Astrocyte (in vitro differentiated cells and primary cell): ENCODE data around the gene TTC27. TPM values are rescaled to one million over a fixed set of nuclear protein-coding genes. Genes with fewer than 3 reads are reported as not detected.

Source experiments
- DNase-seq: peaks from one replicate; pipeline ENCODE4 v3.0.0-alpha.2; 2010; ENCODE audit warnings: low read depth
- FAIRE-seq: peaks from 2 replicates; lab custom pipeline; 2011; peaks lifted over from hg19 to GRCh38; lab: Jason Lieb, UNC
- H2AFZ ChIP-seq: 2 replicates; pipeline ENCODE4 v1.6.0; 2012; ENCODE audit warnings: low read depth, low read length, inconsistent platforms
- H3K27ac ChIP-seq: 2 replicates; pipeline ENCODE4 v1.5.1; 2011; ENCODE audit warnings: low read depth, low read length, inconsistent platforms
- H3K27me3 ChIP-seq: 2 replicates; pipeline ENCODE4 v1.6.0; 2011; ENCODE audit warnings: low read length, inconsistent platforms; ENCODE audit not compliant: insufficient read depth
- H3K36me3 ChIP-seq: 2 replicates; pipeline ENCODE4 v1.5.1; 2011; ENCODE audit warnings: low read length, inconsistent platforms; ENCODE audit not compliant: insufficient read depth
- H3K4me1 ChIP-seq: 2 replicates; pipeline ENCODE4 v1.5.1; 2011; ENCODE audit warnings: low read length, inconsistent platforms; ENCODE audit not compliant: insufficient read depth
- H3K4me2 ChIP-seq: 2 replicates; pipeline ENCODE4 v1.6.0; 2012; ENCODE audit warnings: low read length, inconsistent platforms
- H3K4me3 ChIP-seq: 2 replicates; pipeline ENCODE4 v1.5.1; 2011; ENCODE audit warnings: low read depth, mild to moderate bottlenecking, low read length, inconsistent platforms; ENCODE audit not compliant: insufficient read depth
- H3K79me2 ChIP-seq: 2 replicates; pipeline ENCODE4 v1.6.0; 2012; ENCODE audit warnings: mild to moderate bottlenecking, low read length, inconsistent platforms; ENCODE audit not compliant: insufficient read depth
- H3K9ac ChIP-seq: 2 replicates; pipeline ENCODE4 v1.6.0; 2012; ENCODE audit warnings: mild to moderate bottlenecking, low read length, inconsistent platforms
- H3K9me3 ChIP-seq: 2 replicates; pipeline ENCODE4 v1.5.1; 2012; ENCODE audit warnings: low read depth, mild to moderate bottlenecking, low read length, inconsistent platforms; ENCODE audit not compliant: insufficient read depth
- H4K20me1 ChIP-seq: 2 replicates; pipeline ENCODE4 v1.6.0; 2012; ENCODE audit warnings: low read length, inconsistent platforms; ENCODE audit not compliant: insufficient read depth
- H3K27ac Mint-ChIP-seq: one replicate; pipeline ENCODE4 v1.8.0; 2021; ENCODE audit warnings: mild to moderate bottlenecking, mixed read lengths; ENCODE audit not compliant: unreplicated experiment
- H3K27me3 Mint-ChIP-seq: one replicate; pipeline ENCODE4 v1.8.0; 2021; ENCODE audit warnings: low read depth, mixed read lengths; ENCODE audit not compliant: unreplicated experiment
- H3K36me3 Mint-ChIP-seq: one replicate; pipeline ENCODE4 v1.8.0; 2021; ENCODE audit warnings: low read depth, mixed read lengths; ENCODE audit not compliant: unreplicated experiment
- H3K4me1 Mint-ChIP-seq: one replicate; pipeline ENCODE4 v1.8.0; 2021; ENCODE audit warnings: low read depth, mixed read lengths; ENCODE audit not compliant: unreplicated experiment
- H3K4me3 Mint-ChIP-seq: one replicate; pipeline ENCODE4 v1.8.0; 2021; ENCODE audit warnings: mild to moderate bottlenecking, moderate library complexity, mixed read lengths; ENCODE audit not compliant: unreplicated experiment
- H3K9me3 Mint-ChIP-seq: one replicate; pipeline ENCODE4 v1.8.0; 2021; ENCODE audit warnings: mild to moderate bottlenecking, mixed read lengths; ENCODE audit not compliant: unreplicated experiment
- CTCF ChIP-seq: IDR thresholded peaks from 2 replicates; pipeline ENCODE4 v1.5.1; 2011; ENCODE audit warnings: low read depth, mild to moderate bottlenecking, inconsistent platforms, low read length, moderate library complexity; ENCODE audit not compliant: insufficient read depth
- EZH2 ChIP-seq: IDR thresholded peaks from 2 replicates; pipeline ENCODE4 v1.6.1; 2012; ENCODE audit warnings: mild to moderate bottlenecking, low read length, inconsistent platforms; ENCODE audit not compliant: insufficient read depth
- total RNA-seq: library from RNA; stranded (reverse); gene quantifications from 2 replicates; pipeline ENCODE4 v1.2.1, GENCODE V29; 2021

Gene TTC27
- total RNA-seq, 1 donor from 2014 or later = 25.1 TPM

GRCh38 chr2:32594573-32594972 is 33.3 kb upstream of the TTC27 start:
- Histone ChIP-seq H3K4me3 (no peak overlapping the region), H3K9me3 (no peaks in the 10 kb centered on the region), H2AFZ (no peak overlapping the region), H4K20me1 (peaks cover 3% of the 10 kb centered on the region), H3K27ac (no peak overlapping the region), H3K4me1 (no peaks in the 10 kb centered on the region), H3K27me3 (no peaks in the 10 kb centered on the region), H3K36me3 (peaks cover 8% of the 10 kb centered on the region), H3K79me2 (no peaks in the 10 kb centered on the region), H3K9ac (no peak overlapping the region), H3K4me2 (no peak overlapping the region)
- no peaks in the 10 kb centered on the region for H3K27me3 Mint-ChIP-seq
- H3K4me3 Mint-ChIP-seq = no peak overlapping the region
- H3K27ac Mint-ChIP-seq = no peak overlapping the region
- FAIRE-seq (no peak), DNase-seq (no peak)
- peaks cover 10% of the 10 kb centered on the region for H3K4me1 Mint-ChIP-seq
- TF ChIP-seq EZH2 = no peak
- TF ChIP-seq CTCF = no peak
- H3K9me3 Mint-ChIP-seq = no peaks in the 10 kb centered on the region
- H3K36me3 Mint-ChIP-seq = peaks cover 4% of the 10 kb centered on the region

- H3K9me3 Mint-ChIP-seq = no peaks in the 10 kb centered on the region
- Histone ChIP-seq H3K27ac (no peak overlapping the region), H4K20me1 (no peaks in the 10 kb centered on the region), H3K4me2 (no peak overlapping the region), H3K27me3 (no peaks in the 10 kb centered on the region), H3K79me2 (no peaks in the 10 kb centered on the region), H3K4me1 (no peaks in the 10 kb centered on the region), H3K36me3 (peaks cover 30% of the 10 kb centered on the region), H3K9ac (no peak overlapping the region), H3K4me3 (no peak overlapping the region), H2AFZ (no peak overlapping the region), H3K9me3 (no peaks in the 10 kb centered on the region)
- FAIRE-seq (no peak), DNase-seq (no peak)
- H3K4me1 Mint-ChIP-seq = no peaks in the 10 kb centered on the region
- H3K4me3 Mint-ChIP-seq = no peak overlapping the region
- TF ChIP-seq EZH2 (no peak), CTCF (no peak)
- no peaks in the 10 kb centered on the region for H3K27me3 Mint-ChIP-seq
- peaks cover 3% of the 10 kb centered on the region for H3K36me3 Mint-ChIP-seq
- no peak overlapping the region for H3K27ac Mint-ChIP-seq
Observed at GRCh38 chr2:32611366-32611765, 16.5 kb upstream of the TTC27 start.

- DNase-seq (no peak), FAIRE-seq (no peak)
- H3K9me3 Mint-ChIP-seq = no peaks in the 10 kb centered on the region
- Histone ChIP-seq H3K9me3 (no peaks in the 10 kb centered on the region), H3K9ac (no peak overlapping the region), H3K27me3 (no peaks in the 10 kb centered on the region), H3K4me3 (no peak overlapping the region), H3K27ac (no peak overlapping the region), H2AFZ (no peak overlapping the region), H3K4me2 (no peak overlapping the region), H3K4me1 (no peaks in the 10 kb centered on the region), H3K79me2 (no peaks in the 10 kb centered on the region), H3K36me3 (peaks cover 30% of the 10 kb centered on the region), H4K20me1 (no peaks in the 10 kb centered on the region)
- H3K4me1 Mint-ChIP-seq = no peaks in the 10 kb centered on the region
- H3K27me3 Mint-ChIP-seq = no peaks in the 10 kb centered on the region
- peaks cover 3% of the 10 kb centered on the region for H3K36me3 Mint-ChIP-seq
- no peak overlapping the region for H3K4me3 Mint-ChIP-seq
- no peak for TF ChIP-seq EZH2
- TF ChIP-seq CTCF = no peak
- no peak overlapping the region for H3K27ac Mint-ChIP-seq
Observed at GRCh38 chr2:32611771-32612170, 16.1 kb upstream of the TTC27 start.
